ENCODE measurements around the gene PIAS1. TPM values are rescaled to one million over a fixed set of nuclear protein-coding genes. Genes with fewer than 3 reads are reported as not detected.
"Not testable (repeated sequence)": the region's sequence is repeated elsewhere in the genome, so short reads cannot be mapped to it uniquely, and the experiment has no call there.

PIAS1 gene
- total RNA-seq, 4 donors from 2014 or later, result 32.6 to 59.5 (median 55.9) TPM

- 94 to 96% methylated on average over 2 of the region's 2 CpGs for whole genome bisulfite sequencing, 2 donors
- H3K4me3 ChIP-seq (ENCODE audit: low read depth, poor library complexity, severe bottlenecking), result no peak overlapping the region
- TF ChIP-seq POLR2A (IDR thresholded peaks at IDR 0.05) (no peak), CTCF (IDR thresholded peaks at IDR 0.05) (no peak)
- intact Hi-C loops (cut with DNase I; ENCODE audit: low total_unique reads), result no loop called here
- no peak for DNase-seq (ENCODE audit: low spot score in 2 of 2)
These were observed 166.4 kb downstream of the PIAS1 start for GRCh38 chr15:68220489-68220888.

GRCh38 chr15:68220967-68221366 is 166.9 kb downstream of the PIAS1 start:
- no peak overlapping the region for H3K4me3 ChIP-seq (ENCODE audit: low read depth, poor library complexity, severe bottlenecking)
- peak in 1 of 2 donors; percentile 25 for DNase-seq (ENCODE audit: low spot score in 2 of 2)
- intact Hi-C loops (cut with DNase I; ENCODE audit: low total_unique reads), result no loop called here
- 83 to 88% methylated on average over 6 of the region's 6 CpGs for WGBS, 2 donors
- TF ChIP-seq POLR2A (IDR thresholded peaks at IDR 0.05) (no peak), CTCF (IDR thresholded peaks at IDR 0.05) (no peak)

- H3K4me3 ChIP-seq (ENCODE audit: low read depth, poor library complexity, severe bottlenecking); intact Hi-C loops (cut with DNase I; ENCODE audit: low total_unique reads): not testable (repeated sequence)
- DNase-seq (ENCODE audit: low spot score in 2 of 2), result peak in 1 of 2 donors; percentile 77
- WGBS, 2 donors, result 86 to 94% methylated on average over 28 to 45 of the region's 55 CpGs
These were observed 167.7 kb downstream of the PIAS1 start for GRCh38 chr15:68221530-68222431.

GRCh38 chr15:68222432-68222743 is 168.3 kb downstream of the PIAS1 start:
- DNase-seq (ENCODE audit: low spot score in 2 of 2), result peak in 1 of 2 donors; percentile 56
- H3K4me3 ChIP-seq (ENCODE audit: low read depth, poor library complexity, severe bottlenecking); intact Hi-C loops (cut with DNase I; ENCODE audit: low total_unique reads): not testable (repeated sequence)
- 92% methylated on average over 18 of the region's 18 CpGs for WGBS, 2 donors

- intact Hi-C loops (cut with DNase I; ENCODE audit: low total_unique reads), result no loop called here
- no peak overlapping the region for H3K4me3 ChIP-seq (ENCODE audit: low read depth, poor library complexity, severe bottlenecking)
- DNase-seq (ENCODE audit: low spot score in 2 of 2), result peak in 1 of 2 donors; percentile 14
- TF ChIP-seq CTCF (IDR thresholded peaks at IDR 0.05) (no peak), POLR2A (IDR thresholded peaks at IDR 0.05) (no peak)
- WGBS, 2 donors, result 95 to 97% methylated on average over 6 of the region's 6 CpGs
These were observed 169.1 kb downstream of the PIAS1 start for GRCh38 chr15:68223171-68223570.

- H3K4me3 ChIP-seq (ENCODE audit: low read depth, poor library complexity, severe bottlenecking), result no peak overlapping the region
- peak in 1 of 2 donors; percentile 31 for DNase-seq (ENCODE audit: low spot score in 2 of 2)
- no peak for TF ChIP-seq CTCF (IDR thresholded peaks at IDR 0.05)
- 65 to 77% methylated on average over 3 of the region's 3 CpGs for WGBS, 2 donors
- intact Hi-C loops (cut with DNase I; ENCODE audit: low total_unique reads), result no loop called here
These were observed 170.0 kb downstream of the PIAS1 start for GRCh38 chr15:68224108-68224507.
